Hippocampal formation (tissue), 2 donors: ENCODE results near the gene MPP7.

ENCODE experiments used
- DNase-seq, 2 donors: peaks; one replicate each; lab custom pipeline; 2025; lab: John Stamatoyannopoulos, UW

MPP7 gene

GRCh38 chr10:28269842-28270456 is 32.9 kb downstream of the MPP7 start:
- DNase-seq: no peak

DNA sequence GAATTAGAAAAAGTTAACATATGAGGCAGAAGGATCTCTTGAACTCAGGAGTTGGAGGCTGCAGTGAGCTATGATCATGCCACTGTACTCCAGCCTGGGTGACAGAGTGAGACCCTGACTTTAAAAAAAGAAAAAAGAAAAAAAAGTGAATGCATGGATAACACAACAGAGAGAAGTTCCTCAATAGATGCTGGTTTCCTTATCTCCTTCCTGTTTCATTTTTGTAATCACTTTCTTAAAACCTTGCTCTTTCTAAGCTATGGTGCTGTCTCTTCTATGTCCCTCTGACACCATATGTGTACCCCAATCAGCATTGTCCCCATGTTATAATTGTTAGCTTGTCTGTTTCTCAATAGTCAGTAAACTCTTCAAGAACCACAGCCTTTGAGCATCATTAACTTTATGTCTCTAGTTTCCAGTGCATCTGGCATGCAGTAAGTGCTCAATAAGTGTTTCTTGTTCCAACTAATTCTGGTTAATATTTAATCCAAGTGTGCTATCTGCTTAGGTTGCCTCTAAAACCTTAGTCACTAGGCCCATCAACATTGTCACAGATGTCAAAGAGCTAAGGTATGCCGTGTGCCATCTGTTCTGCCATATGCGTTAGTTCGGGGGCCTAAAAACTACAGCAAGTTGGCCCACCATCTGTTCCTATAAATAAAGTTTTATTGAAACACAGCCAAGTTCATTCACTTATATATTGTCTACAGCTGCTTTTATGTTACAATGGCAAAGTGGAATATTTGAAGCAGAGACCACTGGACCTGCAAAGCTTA is 36.2 kb downstream of the MPP7 start:
- DNase-seq: no peak

GRCh38 chr10:28263136-28263857 is 39.6 kb downstream of the MPP7 start:
- DNase-seq: no peak

GRCh38 chr10:28256776-28257175 is 46.1 kb downstream of the MPP7 start:
- no peak for DNase-seq

- DNase-seq: no peak
Observed at GRCh38 chr10:28254290-28254985, 48.4 kb downstream of the MPP7 start.

DNA sequence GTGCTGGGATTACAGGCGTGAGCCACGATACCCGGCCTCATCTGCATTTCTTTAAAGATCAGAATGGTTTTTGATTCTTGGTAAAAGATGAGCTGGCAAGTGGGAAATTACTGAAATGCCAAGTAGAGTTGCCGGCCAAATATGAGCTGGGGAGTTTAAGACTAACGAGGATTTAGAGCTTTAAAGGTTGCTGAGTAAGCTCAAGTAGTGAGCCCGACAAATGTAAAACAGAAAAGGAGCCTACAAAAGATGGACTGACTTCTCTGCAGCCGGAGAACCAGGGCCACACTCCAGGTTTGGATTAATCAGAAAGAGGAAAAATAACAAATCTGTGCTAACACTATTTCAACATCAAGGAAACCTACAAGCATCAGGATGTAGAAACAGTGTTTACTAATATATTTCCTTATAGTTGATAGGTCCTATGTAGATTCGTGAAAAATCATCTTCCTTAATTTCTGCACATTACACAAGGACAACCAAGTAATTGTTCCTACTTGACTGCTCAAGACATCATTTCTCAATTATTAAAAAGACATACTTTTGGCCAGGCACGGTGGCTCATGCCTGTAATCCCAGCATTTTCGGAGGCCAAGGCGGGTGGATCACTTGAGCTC is 49.6 kb downstream of the MPP7 start:
- DNase-seq: no peak
